ENCODE data around the gene RPL31.

The RPL31 gene

DNA sequence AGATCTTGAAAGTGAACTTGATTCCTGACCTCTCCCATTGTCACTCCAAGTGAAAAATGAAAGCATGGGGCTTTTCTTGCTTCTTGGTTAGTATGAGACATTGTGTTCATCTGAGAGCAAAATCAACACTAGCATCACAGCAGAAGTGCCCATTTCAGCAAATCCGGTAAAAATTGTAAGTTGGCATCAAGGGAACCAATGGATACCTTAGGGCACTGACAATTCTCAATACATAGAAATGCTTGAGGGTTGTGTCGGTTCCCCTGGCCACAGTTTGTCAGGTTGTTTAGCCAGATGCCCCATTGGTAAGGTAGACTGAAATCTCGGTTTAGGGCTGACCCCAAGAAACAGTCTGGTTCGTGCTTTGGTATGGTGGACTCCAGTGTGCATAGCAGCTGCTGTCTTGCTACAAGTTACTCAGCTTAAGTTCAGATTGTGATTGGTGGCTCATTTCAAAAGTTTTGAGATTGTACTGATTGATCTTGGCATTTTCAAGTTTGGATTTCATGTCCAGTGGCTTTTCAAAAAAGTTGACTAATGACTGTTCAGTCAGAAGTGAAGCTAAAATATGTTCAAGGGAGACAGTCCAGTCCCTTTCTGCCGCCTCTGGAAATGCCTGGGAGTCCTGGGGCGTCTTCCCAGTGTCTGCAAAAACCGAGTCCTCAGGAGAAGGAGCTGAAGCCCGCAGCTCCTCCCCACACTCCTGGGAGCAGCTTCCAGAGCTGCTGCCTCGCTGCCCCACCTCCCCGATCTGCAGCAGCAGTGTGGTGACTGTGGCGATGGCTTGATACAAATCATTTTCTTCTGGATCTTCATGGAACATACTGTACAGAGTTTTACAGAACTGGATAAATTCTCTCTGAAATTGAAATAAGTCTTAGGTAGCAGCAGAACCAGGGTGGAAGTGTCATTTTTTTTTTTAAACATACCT, 5.6 kb downstream of the RPL31 start:
- no peak overlapping the region for H3K4me3 ChIP-seq (ENCODE audit: low read depth, low read length)
- TF ChIP-seq, protein P1, sequence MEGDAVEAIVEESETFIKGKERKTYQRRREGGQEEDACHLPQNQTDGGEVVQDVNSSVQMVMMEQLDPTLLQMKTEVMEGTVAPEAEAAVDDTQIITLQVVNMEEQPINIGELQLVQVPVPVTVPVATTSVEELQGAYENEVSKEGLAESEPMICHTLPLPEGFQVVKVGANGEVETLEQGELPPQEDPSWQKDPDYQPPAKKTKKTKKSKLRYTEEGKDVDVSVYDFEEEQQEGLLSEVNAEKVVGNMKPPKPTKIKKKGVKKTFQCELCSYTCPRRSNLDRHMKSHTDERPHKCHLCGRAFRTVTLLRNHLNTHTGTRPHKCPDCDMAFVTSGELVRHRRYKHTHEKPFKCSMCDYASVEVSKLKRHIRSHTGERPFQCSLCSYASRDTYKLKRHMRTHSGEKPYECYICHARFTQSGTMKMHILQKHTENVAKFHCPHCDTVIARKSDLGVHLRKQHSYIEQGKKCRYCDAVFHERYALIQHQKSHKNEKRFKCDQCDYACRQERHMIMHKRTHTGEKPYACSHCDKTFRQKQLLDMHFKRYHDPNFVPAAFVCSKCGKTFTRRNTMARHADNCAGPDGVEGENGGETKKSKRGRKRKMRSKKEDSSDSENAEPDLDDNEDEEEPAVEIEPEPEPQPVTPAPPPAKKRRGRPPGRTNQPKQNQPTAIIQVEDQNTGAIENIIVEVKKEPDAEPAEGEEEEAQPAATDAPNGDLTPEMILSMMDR (conservative IDR thresholded peaks at IDR 0.05; ENCODE audit: low read depth, low read length), result no peak
- DNase-seq (ENCODE audit: low read depth), result no peak

DNA sequence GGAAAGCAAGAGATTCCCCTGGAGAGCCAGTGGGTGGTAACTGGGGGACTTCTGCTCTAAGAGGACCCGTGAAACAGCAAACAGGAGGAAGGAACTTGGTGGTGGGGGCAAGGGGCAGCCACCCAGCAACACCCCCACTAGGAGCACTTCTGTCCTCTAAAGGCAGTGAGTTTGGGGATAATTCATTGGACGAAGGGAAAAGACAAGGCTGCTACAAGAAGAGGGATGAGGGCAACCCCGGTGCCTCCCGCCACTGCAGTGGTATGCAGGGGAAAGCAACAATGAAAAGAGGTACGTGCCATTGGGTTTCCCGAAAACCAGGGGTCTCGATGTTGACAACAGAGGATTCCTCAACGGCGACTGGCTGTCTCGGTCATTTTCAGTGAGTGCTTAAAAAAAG, 9.1 kb downstream of the RPL31 start:
- no peak overlapping the region for H3K4me3 ChIP-seq (ENCODE audit: low read depth, low read length)
- TF ChIP-seq, protein P1 (conservative IDR thresholded peaks at IDR 0.05; ENCODE audit: low read depth, low read length), result no peak
- no peak for DNase-seq (ENCODE audit: low read depth)

DNA sequence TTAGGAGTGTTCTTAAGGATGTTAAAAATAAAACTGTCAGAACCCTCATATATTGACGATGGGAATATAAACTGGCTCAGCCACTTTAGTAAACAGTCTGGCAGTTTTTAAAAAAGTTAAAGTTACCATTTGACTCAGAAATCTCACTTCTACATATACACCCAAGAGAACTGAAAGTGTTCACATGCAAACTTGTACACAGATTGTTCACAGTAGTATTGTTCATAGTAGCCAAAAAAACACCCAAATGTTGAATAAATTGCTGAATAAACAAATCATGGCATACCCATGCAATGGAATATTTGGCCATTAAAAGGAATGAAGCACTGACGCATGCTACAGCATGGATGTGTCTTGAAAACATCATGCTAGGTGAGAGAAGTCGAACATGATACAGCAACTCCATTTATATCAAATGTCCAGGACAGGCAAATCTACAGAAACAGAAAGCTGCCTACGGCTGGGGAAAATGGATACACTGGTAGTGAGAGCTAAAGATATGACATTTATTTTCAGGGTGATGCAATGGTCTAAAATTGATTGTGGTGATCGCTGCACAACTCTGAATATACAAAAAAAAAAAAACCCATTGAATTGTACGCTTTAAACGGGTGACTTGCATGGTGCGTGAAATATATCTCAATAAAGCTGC, 10.1 kb downstream of the RPL31 start:
- no peak for DNase-seq (ENCODE audit: low read depth)
- no peak overlapping the region for H3K4me3 ChIP-seq (ENCODE audit: low read depth, low read length)
- TF ChIP-seq, protein P1 (conservative IDR thresholded peaks at IDR 0.05; ENCODE audit: low read depth, low read length), result no peak

DNA sequence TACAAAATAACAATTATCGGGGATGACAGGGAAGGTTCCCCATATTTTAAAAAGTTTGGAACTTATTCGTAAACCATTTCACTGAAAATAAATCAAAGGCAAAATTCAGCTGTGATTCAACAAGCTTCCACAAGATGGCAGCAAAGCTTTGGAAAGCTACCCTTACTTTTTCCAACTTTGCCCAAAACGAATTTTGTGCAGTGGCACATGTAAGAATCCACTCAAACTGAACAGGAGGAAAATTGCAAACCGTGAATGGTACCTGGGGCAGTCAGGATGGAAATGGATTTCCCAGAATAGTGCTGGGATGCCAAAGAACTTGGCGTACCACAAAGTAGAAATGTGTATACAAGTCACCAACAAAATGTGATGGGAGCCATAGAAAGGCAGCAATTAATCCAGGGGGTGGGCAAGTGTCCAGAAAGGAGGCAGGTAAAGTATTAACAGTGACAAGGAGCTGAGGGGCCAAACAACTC, 10.7 kb downstream of the RPL31 start:
- no peak overlapping the region for H3K4me3 ChIP-seq (ENCODE audit: low read depth, low read length)
- TF ChIP-seq, protein P1 (conservative IDR thresholded peaks at IDR 0.05; ENCODE audit: low read depth, low read length), result peak; percentile 78
- peak; percentile 63 for DNase-seq (ENCODE audit: low read depth)

DNA sequence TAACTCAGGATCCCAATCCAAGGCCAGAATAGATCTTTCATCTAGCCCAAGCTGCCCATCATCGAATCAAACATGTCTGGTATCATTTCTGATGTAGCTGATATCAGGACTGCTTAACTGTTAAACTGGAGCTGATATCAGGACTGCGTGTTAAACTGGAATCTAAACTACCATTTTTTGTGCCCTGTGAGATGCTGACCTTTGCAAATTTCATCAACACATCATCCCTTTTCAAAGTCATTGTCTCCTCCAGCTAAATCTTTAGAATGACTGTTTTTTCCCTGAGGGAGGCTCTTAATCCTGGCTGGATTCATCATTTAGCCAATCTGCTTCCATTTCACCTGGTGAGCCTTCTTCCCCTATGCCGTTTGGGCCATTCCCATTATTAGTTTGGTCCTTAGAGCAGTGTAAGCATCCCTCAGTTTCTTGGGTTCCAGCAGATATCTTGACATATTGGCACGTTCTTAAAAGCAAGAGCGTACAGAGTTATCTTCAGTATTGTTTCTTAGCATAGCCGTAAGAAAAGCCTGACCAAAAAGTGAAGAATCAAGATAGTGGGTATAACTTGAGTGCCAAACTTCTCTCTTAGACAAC, 12.3 kb downstream of the RPL31 start:
- no peak for DNase-seq (ENCODE audit: low read depth)
- TF ChIP-seq, protein P1 (conservative IDR thresholded peaks at IDR 0.05; ENCODE audit: low read depth, low read length), result no peak
- no peak overlapping the region for H3K4me3 ChIP-seq (ENCODE audit: low read depth, low read length)

DNA sequence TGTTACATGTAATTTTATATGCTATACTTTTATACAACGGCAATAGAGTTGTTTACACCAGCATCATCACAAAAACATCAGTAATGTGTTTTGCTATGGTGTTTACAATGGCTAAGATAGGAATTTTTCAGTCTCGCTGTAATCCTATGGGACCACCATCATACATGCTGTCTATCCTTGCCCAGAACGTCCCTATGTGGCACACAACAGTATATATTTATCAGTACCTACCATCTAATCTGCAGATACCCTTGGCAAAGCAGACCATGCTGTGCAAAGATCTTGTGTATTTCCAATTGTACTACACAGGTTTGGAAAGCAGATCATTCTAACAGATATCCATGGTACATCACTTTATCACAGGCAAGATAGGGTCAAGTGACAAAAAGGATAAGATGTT, 15.3 kb downstream of the RPL31 start:
- H3K4me3 ChIP-seq (ENCODE audit: low read depth, low read length), result no peak overlapping the region
- no peak for DNase-seq (ENCODE audit: low read depth)
- TF ChIP-seq, protein P1 (conservative IDR thresholded peaks at IDR 0.05; ENCODE audit: low read depth, low read length), result no peak

Data from choroid plexus epithelial cell (primary cell).